Measurements from ENCODE around the gene GUCY2D.

DNA sequence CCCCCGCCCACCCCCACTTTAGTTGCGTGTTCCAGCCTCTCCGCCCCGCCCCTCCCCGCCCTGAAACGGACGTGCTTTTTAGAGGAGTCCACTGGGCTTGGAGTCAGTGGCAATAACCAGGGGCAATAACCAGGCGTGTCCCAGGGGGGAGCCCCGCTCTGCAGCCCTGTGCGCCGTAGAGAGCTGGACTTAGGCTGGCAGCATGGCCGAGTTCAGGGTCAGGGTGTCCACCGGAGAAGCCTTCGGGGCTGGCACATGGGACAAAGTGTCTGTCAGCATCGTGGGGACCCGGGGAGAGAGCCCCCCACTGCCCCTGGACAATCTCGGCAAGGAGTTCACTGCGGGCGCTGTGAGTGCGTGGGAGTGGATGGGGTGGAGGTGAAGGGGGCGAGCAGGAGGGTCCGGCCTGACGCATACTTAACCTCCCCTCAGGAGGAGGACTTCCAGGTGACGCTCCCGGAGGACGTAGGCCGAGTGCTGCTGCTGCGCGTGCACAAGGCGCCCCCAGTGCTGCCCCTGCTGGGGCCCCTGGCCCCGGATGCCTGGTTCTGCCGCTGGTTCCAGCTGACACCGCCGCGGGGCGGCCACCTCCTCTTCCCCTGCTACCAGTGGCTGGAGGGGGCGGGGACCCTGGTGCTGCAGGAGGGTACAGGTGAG, 36.7 kb downstream of the GUCY2D start, which contains the start of gene ALOX15B:
- TF ChIP-seq, protein P1, sequence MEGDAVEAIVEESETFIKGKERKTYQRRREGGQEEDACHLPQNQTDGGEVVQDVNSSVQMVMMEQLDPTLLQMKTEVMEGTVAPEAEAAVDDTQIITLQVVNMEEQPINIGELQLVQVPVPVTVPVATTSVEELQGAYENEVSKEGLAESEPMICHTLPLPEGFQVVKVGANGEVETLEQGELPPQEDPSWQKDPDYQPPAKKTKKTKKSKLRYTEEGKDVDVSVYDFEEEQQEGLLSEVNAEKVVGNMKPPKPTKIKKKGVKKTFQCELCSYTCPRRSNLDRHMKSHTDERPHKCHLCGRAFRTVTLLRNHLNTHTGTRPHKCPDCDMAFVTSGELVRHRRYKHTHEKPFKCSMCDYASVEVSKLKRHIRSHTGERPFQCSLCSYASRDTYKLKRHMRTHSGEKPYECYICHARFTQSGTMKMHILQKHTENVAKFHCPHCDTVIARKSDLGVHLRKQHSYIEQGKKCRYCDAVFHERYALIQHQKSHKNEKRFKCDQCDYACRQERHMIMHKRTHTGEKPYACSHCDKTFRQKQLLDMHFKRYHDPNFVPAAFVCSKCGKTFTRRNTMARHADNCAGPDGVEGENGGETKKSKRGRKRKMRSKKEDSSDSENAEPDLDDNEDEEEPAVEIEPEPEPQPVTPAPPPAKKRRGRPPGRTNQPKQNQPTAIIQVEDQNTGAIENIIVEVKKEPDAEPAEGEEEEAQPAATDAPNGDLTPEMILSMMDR (IDR thresholded peaks at IDR 0.05; ENCODE audit: insufficient read depth, low read length, poor library complexity, severe bottlenecking), result no peak
- no peak for TF ChIP-seq EZH2phosphoT487 (conservative IDR thresholded peaks at IDR 0.05; ENCODE audit: low read length)
